HG02763 (cell line): Measurements from ENCODE around the gene KCNAB2.

Source experiments
- ATAC-seq: cut with Tn5 transposase; IDR thresholded peaks from one replicate; pipeline ENCODE4 v1.9.1; 2021; ENCODE audit warnings: mild to moderate bottlenecking, moderate library complexity; ENCODE audit not compliant: unreplicated experiment

The KCNAB2 gene

DNA sequence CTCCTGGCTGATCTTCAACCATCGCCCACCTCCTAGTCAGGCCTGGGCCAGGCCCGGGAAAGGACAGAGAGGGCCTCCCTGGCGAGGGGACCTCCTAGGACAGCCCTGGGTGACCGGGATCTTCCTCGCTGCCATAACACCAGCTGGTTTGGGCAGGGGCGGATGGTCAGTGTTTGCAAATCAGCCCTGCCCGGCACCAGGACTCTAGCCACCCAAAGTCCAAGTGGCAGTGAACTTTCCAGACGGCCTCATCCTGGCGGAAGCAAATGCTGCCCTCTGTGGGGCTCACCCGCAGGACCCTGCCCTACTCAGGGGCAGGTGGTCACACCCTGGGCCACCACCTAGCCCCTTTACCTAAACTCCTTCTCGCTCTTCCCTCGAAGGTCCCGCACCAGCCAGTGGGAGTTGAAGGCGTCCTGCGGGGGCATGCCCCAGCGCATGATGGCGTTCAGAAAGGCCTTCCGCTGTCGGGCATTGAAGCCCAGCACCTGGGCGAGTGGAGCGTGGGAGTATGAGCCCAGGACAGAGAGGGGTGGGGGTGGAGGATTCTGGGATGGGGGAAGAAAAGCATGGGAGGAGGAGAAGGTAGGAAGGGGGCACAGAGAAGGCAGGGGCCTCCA is 79.2 kb downstream of the KCNAB2 start:
- ATAC-seq: no peak

DNA sequence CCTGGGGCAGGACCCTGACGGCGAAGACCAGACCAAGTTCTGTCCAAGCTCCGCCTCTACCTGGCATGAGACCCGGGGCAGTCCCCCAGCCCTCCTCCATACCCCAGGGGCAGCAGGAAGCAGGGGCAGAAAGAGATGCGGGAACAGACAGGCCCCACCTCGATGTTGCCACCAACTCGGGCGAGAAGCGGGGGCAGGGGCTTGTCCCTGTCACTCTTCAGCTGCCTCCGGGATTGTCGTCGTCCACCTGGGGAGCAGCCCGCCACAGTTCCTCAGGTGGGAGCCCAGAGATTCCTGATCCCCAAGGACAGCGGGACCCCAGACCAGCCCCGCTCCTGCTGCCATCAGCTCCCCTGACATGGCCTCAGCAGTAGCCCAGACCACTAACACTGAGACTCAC is 79.7 kb downstream of the KCNAB2 start:
- ATAC-seq: no peak

DNA sequence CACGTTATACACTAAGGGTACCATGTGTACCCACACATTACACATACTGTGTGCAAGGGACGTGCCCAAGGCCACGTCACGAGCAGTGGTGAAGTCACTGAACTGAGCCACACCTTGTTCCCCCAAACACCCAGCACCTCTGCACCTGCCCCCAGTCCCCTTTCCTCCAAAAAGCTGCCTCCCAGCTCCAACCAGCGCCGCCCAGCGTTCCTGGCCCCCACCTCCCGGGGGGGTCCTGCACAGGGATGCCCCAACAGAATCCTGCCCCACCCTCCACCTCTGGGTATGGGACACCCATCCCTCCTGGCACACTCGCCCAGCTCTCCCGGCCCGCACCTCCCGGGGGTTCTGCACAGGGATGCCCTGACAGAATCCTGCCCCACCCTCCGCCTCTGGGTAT is 80.3 kb downstream of the KCNAB2 start:
- ATAC-seq: no peak

DNA sequence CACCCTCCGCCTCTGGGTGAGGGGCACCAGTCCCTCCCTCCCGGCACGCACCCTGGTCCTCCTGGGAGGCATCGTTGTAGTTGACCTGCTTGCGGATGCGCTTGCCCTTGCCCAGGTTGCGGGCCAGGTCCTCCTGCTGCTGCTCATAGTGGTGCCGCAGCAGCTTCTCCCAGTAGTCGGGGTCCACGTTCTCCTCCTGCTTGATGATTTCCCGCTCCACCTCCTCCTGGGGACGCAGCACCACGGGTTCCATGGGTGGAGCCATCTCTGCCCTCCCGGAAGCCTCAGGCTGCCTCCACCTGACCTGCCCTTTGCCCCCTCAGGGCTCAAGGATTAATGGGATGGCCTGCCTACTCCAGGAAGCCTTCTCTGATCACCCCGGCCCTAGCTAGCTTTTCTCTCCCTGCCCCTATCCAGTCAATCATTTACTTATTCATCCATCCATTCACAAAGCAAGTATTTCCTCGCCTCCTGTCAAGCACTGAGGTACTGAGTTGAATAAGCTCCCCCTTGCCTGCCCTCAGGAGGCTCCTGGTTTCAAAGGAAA is 80.9 kb downstream of the KCNAB2 start:
- no peak for ATAC-seq

DNA sequence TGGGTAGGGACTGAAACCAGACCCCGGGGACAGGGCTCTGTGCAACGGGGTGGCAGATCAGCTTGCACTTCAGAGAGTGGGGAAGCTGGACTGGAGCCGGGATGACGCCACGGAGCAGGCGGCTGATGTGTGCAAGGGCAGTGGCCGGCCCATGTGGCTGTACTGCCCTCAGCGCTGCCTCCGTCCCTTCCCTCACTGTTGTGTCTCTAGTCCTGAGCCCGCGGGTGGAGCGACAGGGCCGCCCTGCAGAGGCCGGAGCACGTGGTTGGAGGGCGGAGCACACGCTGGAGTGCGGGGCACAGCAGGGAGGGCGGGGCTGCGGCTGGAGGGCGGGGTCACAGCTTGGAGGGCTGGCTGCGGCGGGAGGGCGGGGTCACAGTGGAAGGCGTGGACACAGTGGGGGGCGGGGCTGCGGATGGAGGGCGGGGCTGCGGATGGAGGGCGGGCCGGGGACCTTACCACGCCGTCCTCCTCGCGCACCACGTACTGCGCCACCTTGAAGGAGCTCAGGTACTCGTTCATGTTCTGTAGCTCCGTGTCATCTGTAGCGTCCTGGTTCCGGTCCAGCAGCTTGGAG is 82.0 kb downstream of the KCNAB2 start:
- no peak for ATAC-seq

DNA sequence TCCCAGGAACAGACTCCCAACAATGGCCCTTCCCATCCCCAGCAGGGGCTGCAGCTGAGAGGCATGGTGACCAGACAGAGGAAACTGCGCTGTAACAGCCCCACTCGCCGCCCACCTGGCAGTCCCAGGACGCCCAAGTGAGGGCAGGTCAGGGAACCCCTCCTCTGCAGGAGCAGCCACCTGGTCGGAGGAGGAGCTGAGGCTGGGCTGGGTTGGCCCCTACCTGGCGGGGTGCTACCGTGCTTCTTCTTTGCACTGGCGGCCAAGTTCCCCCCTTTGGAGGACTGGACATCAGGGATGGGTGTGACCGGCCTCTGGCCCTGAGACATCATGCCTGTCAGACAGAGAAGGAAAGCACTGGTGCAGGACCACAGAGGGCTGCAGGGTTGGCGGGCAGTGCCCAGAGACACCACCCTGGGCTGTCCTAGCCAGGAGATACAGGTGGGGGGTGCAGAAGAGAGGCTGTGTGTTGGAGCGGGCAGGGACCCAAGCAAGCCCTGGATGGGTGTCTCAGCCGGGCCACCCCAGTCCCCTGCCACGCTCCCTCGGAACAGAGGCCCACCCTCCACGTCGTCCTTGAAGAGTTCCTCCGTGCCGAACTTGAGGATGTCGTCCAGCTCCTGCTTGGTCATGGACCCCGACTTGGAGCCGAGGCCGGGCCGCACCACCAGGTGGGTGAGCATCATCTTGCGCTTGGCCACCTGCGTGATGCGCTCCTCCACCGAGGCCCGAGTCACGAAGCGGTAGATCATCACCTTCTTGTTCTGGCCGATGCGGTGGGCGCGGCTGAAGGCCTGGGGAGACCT is 82.8 kb downstream of the KCNAB2 start:
- no peak for ATAC-seq

DNA sequence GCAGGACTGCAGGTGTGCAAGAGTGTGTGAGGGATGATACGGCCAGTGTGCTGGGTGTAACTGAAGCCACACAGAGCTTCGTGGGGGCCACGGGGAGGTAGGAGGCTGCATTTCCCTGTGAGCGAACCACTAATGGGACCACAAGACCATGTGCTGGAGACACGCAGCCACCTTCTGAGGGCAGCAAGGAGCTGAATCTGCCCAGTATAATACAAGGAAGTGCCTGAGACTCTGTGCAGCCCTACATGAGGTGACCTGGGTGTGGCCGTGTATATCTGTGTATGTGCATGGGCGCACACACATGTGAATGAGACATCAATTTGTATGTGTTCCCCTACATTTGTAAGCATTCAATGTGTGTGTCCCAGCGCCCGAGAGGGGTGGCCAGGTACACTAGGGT is 83.6 kb downstream of the KCNAB2 start:
- ATAC-seq: no peak

DNA sequence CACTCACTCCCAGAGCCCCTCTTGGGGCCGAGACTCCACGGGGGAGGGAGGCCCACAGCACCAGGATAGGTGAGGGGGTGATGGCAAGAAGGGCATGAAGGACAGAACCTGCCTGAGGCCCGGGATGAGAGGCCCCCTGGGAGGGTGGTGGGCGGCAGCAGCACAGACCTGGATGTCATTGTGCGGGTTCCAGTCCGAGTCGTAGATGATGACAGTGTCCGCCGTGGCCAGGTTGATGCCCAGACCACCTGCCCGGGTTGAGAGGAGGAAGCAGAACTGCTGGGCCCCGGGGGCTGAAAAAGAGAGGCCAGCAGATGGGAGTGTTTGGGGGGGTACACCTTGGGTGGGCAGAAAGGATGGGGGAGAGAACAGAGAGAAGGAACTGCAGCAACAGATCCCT is 84.3 kb downstream of the KCNAB2 start:
- no peak for ATAC-seq

DNA sequence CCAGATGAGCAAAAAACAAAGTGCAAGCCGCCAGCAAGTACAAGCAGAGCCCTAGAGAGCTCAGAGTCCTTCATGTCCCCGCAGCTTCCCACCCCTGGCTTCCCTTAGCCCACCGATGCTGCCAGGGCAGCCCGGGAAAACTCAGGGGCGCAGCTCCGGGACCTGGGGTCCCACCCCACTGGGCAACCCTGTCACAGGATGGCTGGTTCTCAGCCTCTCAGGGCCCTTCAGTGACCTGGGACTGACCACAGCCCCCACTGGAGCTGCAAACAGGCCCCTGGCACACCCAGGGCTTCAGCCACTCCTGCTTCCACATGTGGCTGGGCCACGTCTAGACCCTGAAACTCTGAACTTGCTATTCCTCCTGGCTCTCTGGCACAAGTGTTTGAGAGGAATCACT is 84.9 kb downstream of the KCNAB2 start:
- ATAC-seq: no peak

DNA sequence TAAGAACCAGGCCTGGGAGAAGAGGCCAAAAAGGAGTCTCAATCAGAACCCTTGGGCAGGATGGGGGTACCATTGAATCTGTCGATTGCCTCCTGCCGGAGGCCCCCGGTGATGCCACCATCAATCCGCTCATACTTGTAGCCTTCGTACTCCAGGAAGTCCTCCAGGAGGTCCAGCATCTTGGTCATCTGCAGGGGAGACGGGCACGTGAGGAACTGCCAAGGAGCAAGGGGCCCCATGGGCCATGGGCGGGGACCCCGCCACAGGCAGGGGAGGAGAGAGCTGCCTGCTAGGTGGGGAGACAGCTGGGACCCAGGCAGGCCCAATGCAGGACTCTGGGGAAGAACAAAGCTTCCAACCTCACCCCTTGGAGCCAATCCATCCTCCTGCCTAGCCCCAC is 85.9 kb downstream of the KCNAB2 start:
- no peak for ATAC-seq

DNA sequence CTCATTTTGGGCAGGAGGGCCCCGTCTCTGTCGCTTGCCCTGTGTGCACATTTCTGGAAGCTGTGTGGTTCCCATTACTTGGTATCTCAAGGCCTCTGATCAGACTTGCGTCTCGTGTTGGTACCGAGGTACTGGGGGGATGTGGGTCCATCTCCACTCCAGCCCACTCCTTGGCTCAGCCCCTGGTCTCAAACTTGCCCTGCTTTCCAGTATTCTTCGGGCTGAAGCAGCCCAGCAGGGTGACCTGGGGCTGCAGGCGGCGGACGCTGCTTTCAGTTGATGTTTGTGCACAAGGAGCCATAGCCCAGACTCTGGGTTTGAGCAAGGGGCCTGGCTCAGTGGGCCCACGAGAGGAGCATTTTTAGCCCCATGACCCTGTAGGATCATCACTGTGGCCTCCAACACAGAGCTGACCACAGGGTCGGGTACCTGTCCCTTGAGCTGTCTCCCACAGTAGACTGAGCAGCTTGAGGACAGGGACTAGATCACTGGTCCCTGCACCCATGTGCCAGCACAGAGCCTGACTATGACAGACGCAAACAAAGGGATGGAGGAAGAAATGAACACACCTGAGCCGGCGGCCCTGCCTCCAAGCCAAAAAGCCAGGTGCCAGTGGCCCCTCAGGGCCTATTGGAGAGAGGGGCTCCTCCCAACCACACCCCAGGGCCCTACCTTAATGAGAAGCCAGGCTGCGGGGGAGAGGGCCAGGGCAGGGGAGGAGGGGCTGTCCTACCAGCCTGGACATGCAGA is 87.6 kb downstream of the KCNAB2 start:
- no peak for ATAC-seq

DNA sequence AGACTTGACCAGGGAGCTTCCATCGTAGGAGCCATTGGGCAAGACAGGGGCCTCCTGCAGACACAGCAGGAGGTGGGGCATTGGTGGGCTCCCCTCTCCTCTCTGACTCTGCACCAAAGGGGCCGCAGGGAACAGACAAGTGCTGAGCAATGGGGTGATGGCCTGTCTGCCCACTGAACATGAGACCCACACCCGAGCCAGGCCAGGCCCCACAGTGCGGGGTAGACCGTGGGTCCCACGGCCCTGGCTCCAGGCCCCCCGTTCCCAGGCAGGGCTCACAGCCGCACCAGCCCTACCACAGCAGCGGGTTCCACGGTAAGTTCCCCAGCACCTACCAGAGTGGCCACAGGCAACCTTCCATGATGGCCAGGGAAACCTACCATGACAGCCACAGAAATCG is 88.5 kb downstream of the KCNAB2 start:
- ATAC-seq: no peak

DNA sequence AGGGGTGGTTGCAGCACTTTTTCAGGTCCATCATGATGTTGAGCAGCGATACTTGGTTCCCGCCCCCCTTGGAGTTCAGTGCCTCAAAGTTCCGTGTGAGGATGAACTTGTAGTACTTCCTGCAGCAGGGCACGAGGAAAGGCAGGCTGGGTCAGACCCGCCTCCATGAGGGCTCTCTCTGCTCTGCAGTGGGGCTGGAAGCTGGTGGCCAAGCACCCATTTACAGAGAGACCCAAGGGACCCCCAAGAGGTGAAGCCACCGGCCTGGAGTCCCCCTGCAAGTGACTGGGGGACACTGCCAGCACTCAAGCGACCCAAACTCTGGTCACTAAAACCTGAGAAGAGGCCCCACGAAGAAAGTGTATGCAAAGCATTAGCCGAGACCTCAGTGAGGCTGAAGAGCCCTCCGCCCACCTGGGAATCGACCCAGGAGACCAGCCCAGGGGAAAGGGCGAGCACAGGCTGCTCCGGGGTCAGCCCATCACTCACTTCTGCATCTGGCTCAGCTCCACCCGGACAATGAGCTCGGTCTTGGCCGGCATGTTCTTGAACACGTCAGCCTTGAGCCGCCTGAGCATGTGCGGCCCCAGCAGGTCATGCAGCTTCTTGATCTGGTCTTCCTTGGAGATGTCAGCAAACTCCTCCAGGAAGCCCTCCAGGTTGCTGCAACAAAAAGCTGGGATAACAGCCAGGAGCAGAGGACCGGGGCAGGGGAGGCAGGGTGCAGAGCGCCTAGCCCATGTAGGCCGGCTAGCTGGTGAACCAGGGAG is 89.2 kb downstream of the KCNAB2 start:
- ATAC-seq: no peak

DNA sequence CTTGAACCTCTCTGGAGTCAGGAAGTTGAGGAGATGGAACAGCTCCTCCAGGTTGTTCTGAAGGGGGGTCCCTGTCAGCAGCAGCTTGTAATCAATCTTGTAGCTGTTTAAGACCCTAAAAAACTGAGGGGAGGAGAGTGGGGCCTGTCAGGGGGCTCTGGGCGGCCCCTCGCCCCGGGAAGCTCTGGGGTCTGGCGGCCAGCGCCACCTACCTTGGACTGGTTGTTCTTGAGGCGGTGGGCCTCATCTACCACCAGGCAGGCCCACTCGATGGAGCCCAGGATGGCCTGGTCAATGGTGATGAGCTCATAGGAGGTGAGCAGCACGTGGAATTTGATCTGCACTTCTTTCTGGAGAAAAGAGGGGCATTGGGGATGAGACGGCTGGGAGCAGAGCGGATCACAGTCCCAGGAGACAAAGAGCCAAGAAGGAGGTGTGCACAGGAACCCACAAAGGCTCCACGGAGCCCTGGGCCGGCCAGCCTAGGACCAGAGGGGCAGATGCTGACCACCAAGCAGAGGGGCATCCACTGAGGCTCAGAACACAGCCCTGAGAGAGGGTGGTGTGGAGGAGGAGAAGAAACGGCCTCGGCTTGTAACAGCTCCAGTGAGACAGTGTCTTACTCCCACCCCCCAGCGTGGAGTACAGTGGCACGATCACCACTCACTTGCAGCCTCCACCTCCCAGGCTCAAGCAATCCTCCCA is 91.0 kb downstream of the KCNAB2 start:
- no peak for ATAC-seq

DNA sequence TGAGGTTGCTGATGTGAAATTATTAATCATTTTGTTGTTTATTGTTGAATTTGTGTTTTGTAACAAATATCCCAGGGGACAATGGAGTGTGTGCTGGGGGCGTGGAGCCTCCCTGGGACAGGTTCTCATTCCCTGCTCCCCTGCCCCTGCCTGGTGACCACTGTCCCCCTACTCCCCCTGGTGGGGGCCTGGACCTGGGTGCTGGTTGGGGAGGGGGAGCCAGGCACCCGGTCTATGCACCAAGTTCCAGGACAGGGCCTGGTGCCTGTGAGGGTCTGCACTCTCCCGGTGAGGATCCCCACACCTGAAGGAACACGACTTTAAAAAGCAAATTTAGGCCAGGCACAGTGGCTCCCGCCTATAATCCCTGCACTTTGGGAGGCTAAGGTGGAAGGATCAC is 92.1 kb downstream of the KCNAB2 start:
- ATAC-seq: no peak

DNA sequence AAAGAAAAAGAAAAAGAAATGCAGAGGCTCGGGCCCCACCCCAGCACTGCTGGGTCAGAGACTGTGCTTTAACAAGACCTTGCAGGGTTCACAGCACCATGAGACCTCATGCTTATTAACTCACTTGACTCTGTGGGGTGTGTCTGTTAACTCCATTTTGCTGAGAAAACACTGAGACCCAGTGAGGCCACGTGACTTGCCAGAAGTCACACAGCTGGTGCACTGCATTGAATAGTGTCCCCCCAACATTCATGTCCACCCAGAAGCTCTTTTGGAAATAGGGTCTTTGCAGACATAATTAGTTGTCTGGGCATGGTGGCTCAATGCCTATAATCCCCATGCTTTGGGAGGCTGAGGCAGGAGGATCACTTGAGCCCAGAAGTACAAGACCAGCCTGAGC is 94.7 kb downstream of the KCNAB2 start:
- ATAC-seq: no peak

DNA sequence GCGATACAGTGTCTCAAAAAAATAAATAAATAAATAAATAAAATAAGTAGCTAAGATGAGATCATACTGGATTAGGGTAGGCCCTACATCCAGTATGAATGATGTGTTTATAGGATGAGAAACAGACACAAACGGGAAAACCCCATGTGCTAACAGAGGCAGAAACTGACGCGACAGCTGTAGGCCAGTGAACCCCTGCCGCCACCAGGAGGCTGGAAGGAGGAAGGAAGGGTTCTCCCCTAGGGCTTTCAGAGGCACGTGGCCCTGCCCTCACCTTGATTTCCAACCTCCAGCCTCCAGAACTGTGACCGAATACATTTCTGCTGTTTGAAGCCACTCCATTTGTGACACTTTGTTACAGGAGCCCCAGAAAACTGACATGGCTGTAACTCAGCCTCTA is 95.9 kb downstream of the KCNAB2 start:
- ATAC-seq: no peak

DNA sequence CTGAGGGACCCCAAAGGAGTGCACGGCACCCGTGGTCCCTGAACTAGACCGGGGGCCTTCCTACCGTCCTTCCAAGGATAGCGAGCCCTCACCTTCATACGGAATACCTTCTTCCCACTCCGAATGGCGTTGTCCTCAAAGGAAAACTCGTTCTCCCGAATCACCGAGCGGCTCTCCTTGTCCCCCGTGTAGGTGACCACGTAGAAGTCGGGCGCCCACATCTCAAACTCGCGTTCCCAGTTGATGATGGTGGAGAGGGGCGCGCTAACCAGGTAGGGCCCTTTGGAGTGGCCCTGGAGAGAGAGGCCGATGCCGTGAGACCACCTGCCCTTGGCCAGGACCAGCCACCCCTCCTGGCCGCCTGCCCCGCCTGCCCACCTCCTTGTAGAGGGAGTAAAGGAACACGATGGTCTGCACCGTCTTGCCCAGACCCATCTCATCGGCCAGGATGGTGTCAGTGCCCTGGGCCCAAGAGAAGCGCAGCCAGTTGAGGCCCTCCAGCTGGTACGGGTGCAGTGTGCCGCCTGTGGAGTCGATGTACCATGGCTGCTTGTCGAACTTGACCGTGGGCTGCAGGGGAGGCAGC is 96.4 kb downstream of the KCNAB2 start:
- ATAC-seq: no peak

DNA sequence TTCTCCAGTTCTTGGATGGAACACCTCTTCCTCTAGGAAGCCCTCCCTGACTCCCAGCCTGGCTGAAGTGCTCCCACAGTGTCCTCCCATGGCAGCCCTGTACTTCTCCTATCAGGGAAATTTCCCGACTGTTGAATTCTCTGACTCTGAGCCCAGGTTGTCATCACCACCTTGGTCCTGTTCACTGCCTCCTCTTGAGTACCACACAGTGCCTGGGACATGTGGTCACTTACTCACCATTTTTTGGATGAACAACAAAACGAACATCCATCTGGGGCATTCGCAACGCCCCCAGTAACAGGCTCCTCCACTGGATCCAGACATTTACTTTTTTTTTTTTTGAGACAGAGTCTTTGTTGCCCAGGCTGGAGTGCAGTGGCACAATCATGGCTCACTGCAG is 97.0 kb downstream of the KCNAB2 start:
- no peak for ATAC-seq

DNA sequence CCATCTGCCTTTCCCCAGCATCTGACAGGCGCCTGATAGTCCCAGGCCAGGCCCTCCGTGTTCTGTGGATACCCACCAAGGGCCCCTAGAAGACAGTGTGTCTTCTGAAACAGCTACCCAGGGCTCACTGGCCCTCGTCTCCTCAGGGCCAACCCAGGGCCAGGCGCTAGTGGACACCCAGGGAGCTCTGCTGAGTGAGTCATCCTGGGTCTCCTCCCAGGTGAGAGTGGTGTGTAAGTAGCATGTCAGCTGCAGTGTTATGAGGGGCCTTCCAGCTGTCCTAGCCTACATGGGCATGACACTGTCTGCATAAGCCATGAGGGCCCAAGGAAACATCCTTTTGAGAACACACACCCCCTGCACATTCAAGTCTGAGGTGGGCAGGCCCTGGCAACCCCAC is 97.7 kb downstream of the KCNAB2 start:
- no peak for ATAC-seq
